Measurements from ENCODE around the gene ZNF521.

ZNF521 gene

GRCh38 chr18:25326361-25326952, 25.5 kb downstream of the ZNF521 start:
- no peak overlapping the region for H3K4me3 ChIP-seq (replicated peaks; ENCODE audit: low read depth, low read length)
- DNase-seq (ENCODE audit: low read depth), result no peak
- no peak for TF ChIP-seq CTCF (IDR thresholded peaks at IDR 0.05; ENCODE audit: low read length, missing control alignments)

- no peak overlapping the region for H3K4me3 ChIP-seq (replicated peaks; ENCODE audit: low read depth, low read length)
- no peak for DNase-seq (ENCODE audit: low read depth)
- no peak for TF ChIP-seq CTCF (IDR thresholded peaks at IDR 0.05; ENCODE audit: low read length, missing control alignments)
These were observed 29.2 kb downstream of the ZNF521 start for GRCh38 chr18:25322806-25323205.

GRCh38 chr18:25316381-25317018, 35.5 kb downstream of the ZNF521 start:
- no peak overlapping the region for H3K4me3 ChIP-seq (replicated peaks; ENCODE audit: low read depth, low read length)
- DNase-seq (ENCODE audit: low read depth), result no peak
- no peak for TF ChIP-seq CTCF (IDR thresholded peaks at IDR 0.05; ENCODE audit: low read length, missing control alignments)

- TF ChIP-seq CTCF (IDR thresholded peaks at IDR 0.05; ENCODE audit: low read length, missing control alignments), result no peak
These were observed 37.2 kb downstream of the ZNF521 start for GRCh38 chr18:25314838-25315190.

GRCh38 chr18:25314151-25314837, 37.7 kb downstream of the ZNF521 start:
- no peak for DNase-seq (ENCODE audit: low read depth)

More at GRCh38 chr18:25314838-25315190, 37.2 kb downstream of the ZNF521 start:
- no peak overlapping the region for H3K4me3 ChIP-seq (replicated peaks; ENCODE audit: low read depth, low read length)
- DNase-seq (ENCODE audit: low read depth), result no peak

GRCh38 chr18:25313268-25313667, 38.7 kb downstream of the ZNF521 start:
- DNase-seq (ENCODE audit: low read depth), result no peak
- TF ChIP-seq CTCF (IDR thresholded peaks at IDR 0.05; ENCODE audit: low read length, missing control alignments), result no peak

More at GRCh38 chr18:25314151-25314837, 37.7 kb downstream of the ZNF521 start:
- no peak overlapping the region for H3K4me3 ChIP-seq (replicated peaks; ENCODE audit: low read depth, low read length)
- TF ChIP-seq CTCF (IDR thresholded peaks at IDR 0.05; ENCODE audit: low read length, missing control alignments), result no peak

More at GRCh38 chr18:25313268-25313667, 38.7 kb downstream of the ZNF521 start:
- no peak overlapping the region for H3K4me3 ChIP-seq (replicated peaks; ENCODE audit: low read depth, low read length)

All from fibroblast of pulmonary artery (primary cell).